ENCODE measurements around the gene CCDC138.
A peak's percentile ranks its signal among the peaks of the same experiment; 100 is the strongest.
"Not testable (repeated sequence)": the region's sequence is repeated elsewhere in the genome, so short reads cannot be mapped to it uniquely, and the experiment has no call there.

Gene CCDC138

GRCh38 chr2:108786354-108787215, at the start of gene CCDC138:
Gene CCDC138 (plus strand): TSS chr2:108786771. CDS start chr2:108786823, 52 bp downstream.
- peak; percentile 84 for DNase-seq

DNA sequence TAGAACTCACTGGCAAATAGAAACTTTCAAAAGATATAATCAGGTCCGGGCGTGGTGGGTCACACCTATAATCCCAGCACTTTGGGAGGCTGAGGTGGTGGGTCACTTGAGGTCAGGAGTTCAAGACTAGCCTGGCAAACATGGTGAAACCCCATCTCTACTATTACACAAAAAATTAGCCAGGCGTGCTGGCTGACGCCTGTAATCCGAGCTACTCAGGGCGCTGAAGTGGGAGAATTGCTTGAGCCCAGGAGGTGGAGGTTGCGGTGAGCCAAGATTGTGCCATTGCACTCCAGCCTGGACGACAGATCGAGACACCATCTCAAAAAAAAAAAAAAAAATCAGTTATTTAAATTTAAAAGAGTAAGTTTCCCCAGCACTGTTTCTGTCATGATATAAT, 28.6 kb upstream of the CCDC138 start:
- not testable (repeated sequence) for DNase-seq

GRCh38 chr2:108762618-108763017, 24.0 kb upstream of the CCDC138 start:
- not testable (repeated sequence) for DNase-seq

- DNase-seq: not testable (repeated sequence)
Measured at GRCh38 chr2:108766671-108767070, 19.9 kb upstream of the CCDC138 start.

DNA sequence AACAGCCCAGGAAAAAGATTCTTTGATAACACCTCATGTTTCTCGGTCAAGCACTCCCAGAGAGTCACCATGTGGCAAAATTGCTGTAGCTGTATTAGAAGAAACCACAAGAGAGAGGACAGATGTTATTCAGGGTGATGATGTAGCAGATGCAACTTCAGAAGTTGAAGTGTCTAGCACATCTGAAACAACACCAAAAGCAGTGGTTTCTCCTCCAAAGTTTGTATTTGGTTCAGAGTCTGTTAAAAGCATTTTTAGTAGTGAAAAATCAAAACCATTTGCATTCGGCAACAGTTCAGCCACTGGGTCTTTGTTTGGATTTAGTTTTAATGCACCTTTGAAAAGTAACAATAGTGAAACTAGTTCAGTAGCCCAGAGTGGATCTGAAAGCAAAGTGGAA, 18.7 kb upstream of the CCDC138 start:
- DNase-seq: not testable (repeated sequence)

DNA sequence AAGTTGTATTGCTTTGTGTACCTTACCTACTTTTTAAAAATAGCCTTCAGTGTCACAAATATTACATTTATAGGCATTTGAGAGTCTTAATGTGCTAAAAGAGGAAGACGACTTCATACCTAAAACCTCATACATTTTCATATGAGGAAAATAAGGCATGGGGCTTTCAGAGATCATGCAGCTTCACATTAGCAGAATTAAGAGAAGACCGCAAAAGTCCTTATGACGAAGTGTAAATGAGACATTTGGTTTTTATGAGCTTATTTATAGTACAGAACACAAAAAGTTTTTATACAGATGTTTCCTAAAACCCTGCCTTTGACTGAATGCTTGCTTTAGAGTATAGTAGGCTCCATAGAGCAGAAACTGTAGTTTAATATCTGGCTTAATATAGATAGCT, 10.1 kb upstream of the CCDC138 start:
- DNase-seq: no peak

GRCh38 chr2:108778857-108779256, 7.7 kb upstream of the CCDC138 start:
- no peak for DNase-seq

DNA sequence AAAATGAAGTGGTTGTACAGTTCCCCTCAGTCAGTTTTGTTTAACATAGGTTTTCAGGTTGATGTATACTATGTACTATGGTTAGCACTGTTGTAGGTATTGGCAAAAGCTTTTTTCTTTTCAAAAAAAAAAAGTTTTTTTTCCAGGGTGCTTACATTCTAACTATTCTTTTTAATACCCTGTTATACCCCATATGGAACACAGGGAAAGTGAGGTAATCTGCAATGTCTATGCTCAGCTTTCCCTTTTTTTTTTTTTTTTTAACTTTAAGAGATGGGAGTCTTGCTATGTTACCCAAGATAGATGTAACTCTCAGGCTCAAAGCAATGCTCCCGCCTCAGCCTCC, 590 bp upstream of the CCDC138 start:
- DNase-seq: no peak

GRCh38 chr2:108787216-108787541, 608 bp downstream of the CCDC138 start:
- DNase-seq: no peak

- DNase-seq: no peak
Measured at GRCh38 chr2:108803045-108803736, 16.6 kb downstream of the CCDC138 start.

GRCh38 chr2:108805032-108805431, 18.5 kb downstream of the CCDC138 start:
- DNase-seq: no peak

- DNase-seq: no peak
Measured at GRCh38 chr2:108805782-108806181, 19.2 kb downstream of the CCDC138 start.

DNA sequence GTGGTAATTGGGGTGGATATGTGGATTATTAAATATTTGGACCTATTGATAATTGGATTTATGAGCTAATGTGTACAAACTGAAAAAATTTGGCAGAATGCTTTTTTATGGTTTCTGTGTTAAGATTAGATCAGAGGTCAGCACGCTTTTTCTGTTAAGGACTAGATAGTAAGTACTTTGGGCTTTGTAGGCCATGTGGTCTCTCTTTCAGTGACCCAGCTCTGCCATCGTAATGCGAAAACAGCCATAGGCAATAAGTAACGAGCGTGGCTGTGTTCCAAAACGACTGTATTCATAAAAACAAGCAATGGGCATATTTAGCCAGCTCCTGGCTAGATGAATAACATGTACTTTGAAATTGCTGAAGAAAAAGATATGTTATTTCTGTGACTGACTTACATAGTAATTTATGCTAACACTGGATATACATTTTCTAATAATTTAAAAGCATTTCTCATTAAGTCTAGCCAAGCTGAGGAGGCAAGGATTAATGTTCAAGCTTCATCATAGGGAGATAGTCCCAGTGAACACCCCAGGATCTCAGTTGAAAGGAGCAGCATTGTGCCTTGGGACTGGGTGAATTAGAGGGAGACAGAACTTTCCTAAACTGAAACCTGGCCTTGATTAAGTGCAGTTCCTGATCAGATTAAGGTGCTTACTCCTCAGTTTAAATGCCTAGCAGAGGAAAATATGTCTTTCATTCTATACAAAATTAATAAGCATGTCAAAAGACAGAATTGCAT, 20.0 kb downstream of the CCDC138 start:
- peak; percentile 9 for DNase-seq

DNA sequence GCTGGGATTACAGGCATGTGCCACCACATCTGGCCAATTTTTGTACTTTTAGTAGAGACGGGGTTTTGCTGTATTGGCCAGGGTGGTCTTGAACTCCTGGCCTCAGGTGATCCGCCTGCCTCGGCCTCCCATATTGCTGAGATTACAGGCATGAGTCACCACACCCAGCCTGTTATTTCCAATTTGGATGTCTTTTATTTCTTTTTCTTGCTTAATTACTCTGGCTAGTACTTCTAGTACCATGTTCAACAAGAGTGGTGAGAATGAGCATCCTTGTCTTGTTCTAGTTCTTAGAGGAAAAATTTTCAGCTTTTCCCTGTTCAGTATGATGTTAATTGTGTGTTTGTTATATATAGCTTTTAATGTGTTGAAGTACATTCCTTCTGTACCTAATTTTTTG, 23.4 kb downstream of the CCDC138 start:
- DNase-seq: no peak

DNA sequence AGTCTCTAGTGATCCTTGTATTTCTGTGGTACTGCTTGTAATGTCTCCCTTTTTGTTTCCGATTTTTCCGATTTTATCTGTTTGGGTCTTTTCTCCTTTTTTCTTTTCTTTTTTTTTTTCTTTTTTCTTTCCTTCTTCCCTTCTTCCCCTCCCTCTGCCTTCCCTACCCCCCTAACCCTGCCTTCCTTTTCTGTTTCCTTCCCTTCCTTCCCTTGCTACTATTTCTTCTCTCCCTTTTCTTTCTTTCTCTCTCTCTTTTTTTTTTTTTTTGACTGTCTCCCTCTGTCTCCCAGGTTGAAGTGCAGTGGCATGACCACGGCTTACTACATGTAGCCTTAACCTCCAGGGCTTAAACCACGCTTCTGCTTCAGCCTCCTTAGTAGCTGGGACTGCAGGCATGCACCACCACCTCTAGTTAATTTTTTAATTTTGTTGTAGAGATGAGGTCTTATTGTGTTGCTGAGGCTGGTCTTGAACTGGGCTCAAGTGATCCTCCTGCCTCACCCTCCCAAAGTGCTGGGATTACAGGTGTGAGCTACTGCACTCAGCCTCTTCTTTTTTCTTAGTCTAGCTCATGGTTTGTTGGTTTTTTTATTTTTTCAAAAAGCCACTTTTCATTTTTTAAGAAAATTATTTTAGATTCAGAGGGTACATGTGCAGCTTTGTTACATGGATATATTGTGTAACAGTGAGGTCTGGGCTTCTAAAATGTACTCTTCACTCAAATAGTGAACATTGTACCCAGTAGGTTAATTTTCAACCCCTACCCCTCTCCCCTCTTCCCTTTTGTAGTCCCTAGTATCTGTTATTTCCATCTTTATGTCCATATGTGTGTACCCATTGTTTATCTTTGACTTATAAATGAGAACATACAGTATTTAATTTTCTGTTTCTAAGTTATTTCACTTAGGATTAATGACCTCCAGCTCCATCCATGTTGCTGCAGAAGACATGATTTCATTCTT, 24.7 kb downstream of the CCDC138 start:
- DNase-seq: no peak

DNA sequence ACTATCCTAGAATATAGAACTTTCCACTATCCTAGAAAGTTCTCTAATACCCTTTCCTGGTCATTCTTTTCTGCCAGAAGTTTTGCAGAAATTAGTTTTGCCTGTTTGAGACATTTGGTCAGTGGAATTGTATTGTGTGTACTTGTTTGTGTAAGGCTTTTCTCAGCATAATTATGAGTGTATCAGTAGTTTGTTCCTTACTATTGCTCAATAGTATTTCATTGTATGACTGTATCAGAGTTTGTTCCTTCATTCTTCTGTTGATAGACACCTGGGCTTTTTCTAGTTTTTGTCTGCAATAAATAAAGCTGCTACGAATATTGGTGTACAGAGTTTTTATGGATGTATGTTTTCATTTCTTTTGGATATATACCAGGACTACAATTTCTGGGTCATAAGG, 27.2 kb downstream of the CCDC138 start:
- no peak for DNase-seq

DNA sequence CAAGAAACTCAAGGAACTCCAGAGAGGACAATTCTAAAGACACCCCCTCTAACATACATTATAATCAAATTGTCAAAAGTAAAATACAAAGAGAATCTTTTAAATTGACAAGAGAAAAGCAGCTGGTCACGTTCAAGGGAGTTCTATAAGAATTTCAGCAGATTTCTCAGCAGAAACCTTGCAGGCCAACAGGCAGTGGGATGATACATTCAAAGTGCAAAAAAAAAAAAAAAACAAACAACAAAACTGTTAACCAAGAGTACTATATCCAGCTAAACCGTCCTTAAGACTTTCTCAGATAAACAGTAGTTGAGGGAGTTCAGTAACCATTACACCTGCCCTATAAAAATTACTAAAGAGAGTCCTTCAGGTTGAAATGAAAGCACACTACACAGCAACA, 33.9 kb downstream of the CCDC138 start:
- DNase-seq: no peak

- DNase-seq: no peak
Measured at GRCh38 chr2:108823286-108823685, 36.7 kb downstream of the CCDC138 start.

- no peak for DNase-seq
Measured at GRCh38 chr2:108824316-108825070, 37.9 kb downstream of the CCDC138 start.

GRCh38 chr2:108825254-108825653, 38.7 kb downstream of the CCDC138 start:
- no peak for DNase-seq

GRCh38 chr2:108825736-108826135, 39.2 kb downstream of the CCDC138 start:
- DNase-seq: no peak

Data from NCI-H1105 (cell line).